Measurements from ENCODE around the gene PARD3.

Gene PARD3

GRCh38 chr10:34475274-34475646 is 339.8 kb downstream of the PARD3 start:
- Histone ChIP-seq H3K9me3 (ENCODE audit: control extremely low read depth in 1 of 5, control insufficient read depth in 4 of 5, insufficient read depth in 2 of 5, low read depth in 1 of 5, low read length in 4 of 5) (no peaks in the 10 kb centered on the region), H3K4me3 (ENCODE audit: control insufficient read depth in 1 of 7, extremely low read depth in 1 of 7, insufficient read depth in 4 of 7, low read depth in 2 of 7, low read length in 6 of 7) (no peak overlapping the region), H3K27ac (ENCODE audit: insufficient read depth in 1 of 2, low read depth in 1 of 2, low read length in 2 of 2, poor library complexity in 1 of 2, severe bottlenecking in 2 of 2) (no peak overlapping the region), H3K36me3 (ENCODE audit: control insufficient read depth in 4 of 4, insufficient read depth in 4 of 4, low read length in 3 of 4) (no peaks in the 10 kb centered on the region), H3K4me1 (ENCODE audit: control extremely low read depth in 1 of 4, control insufficient read depth in 4 of 4, insufficient read depth in 4 of 4, low read length in 3 of 4) (no peaks in the 10 kb centered on the region), H3K27me3 (replicated peaks in 2 of 5; ENCODE audit: control insufficient read depth in 4 of 5, insufficient read depth in 5 of 5, low read length in 4 of 5) (no peaks in the 10 kb centered on the region)
- no CpG with 5 or more reads among the region's 2 CpGs for WGBS (ENCODE audit: insufficient coverage)
- ChIA-PET POLR2A (no interaction called here), CTCF (no interaction called here)
- DNase-seq: no peak

GRCh38 chr10:34474555-34475273 is 340.4 kb downstream of the PARD3 start:
- 90% methylated on average over 3 of the region's 5 CpGs for WGBS (ENCODE audit: insufficient coverage)
- Histone ChIP-seq H3K27ac (ENCODE audit: insufficient read depth in 1 of 2, low read depth in 1 of 2, low read length in 2 of 2, poor library complexity in 1 of 2, severe bottlenecking in 2 of 2) (no peak overlapping the region), H3K4me3 (ENCODE audit: control insufficient read depth in 1 of 7, extremely low read depth in 1 of 7, insufficient read depth in 4 of 7, low read depth in 2 of 7, low read length in 6 of 7) (no peak overlapping the region), H3K27me3 (replicated peaks in 2 of 5; ENCODE audit: control insufficient read depth in 4 of 5, insufficient read depth in 5 of 5, low read length in 4 of 5) (no peaks in the 10 kb centered on the region), H3K9me3 (ENCODE audit: control extremely low read depth in 1 of 5, control insufficient read depth in 4 of 5, insufficient read depth in 2 of 5, low read depth in 1 of 5, low read length in 4 of 5) (no peaks in the 10 kb centered on the region), H3K36me3 (ENCODE audit: control insufficient read depth in 4 of 4, insufficient read depth in 4 of 4, low read length in 3 of 4) (no peaks in the 10 kb centered on the region), H3K4me1 (ENCODE audit: control extremely low read depth in 1 of 4, control insufficient read depth in 4 of 4, insufficient read depth in 4 of 4, low read length in 3 of 4) (no peaks in the 10 kb centered on the region)
- ChIA-PET POLR2A (no interaction called here), CTCF (no interaction called here)
- no peak for DNase-seq

- no peak overlapping the region for H3K4me3 ChIP-seq (ENCODE audit: control insufficient read depth in 1 of 7, extremely low read depth in 1 of 7, insufficient read depth in 4 of 7, low read depth in 2 of 7, low read length in 6 of 7)
- no peaks in the 10 kb centered on the region for H3K4me1 ChIP-seq (ENCODE audit: control extremely low read depth in 1 of 4, control insufficient read depth in 4 of 4, insufficient read depth in 4 of 4, low read length in 3 of 4)
- H3K9me3 ChIP-seq (ENCODE audit: control extremely low read depth in 1 of 5, control insufficient read depth in 4 of 5, insufficient read depth in 2 of 5, low read depth in 1 of 5, low read length in 4 of 5): no peaks in the 10 kb centered on the region
- no peaks in the 10 kb centered on the region for H3K27me3 ChIP-seq (replicated peaks in 2 of 5; ENCODE audit: control insufficient read depth in 4 of 5, insufficient read depth in 5 of 5, low read length in 4 of 5)
- no CpG with 5 or more reads among the region's 2 CpGs for WGBS (ENCODE audit: insufficient coverage)
- ChIA-PET CTCF (no interaction called here), POLR2A (no interaction called here)
- H3K36me3 ChIP-seq (ENCODE audit: control insufficient read depth in 4 of 4, insufficient read depth in 4 of 4, low read length in 3 of 4): no peaks in the 10 kb centered on the region
- DNase-seq: no peak
- H3K27ac ChIP-seq (ENCODE audit: insufficient read depth in 1 of 2, low read depth in 1 of 2, low read length in 2 of 2, poor library complexity in 1 of 2, severe bottlenecking in 2 of 2): no peak overlapping the region
These were observed 341.1 kb downstream of the PARD3 start for GRCh38 chr10:34474009-34474376.

GRCh38 chr10:34473174-34474008 is 341.7 kb downstream of the PARD3 start:
- Histone ChIP-seq H3K27ac (ENCODE audit: insufficient read depth in 1 of 2, low read depth in 1 of 2, low read length in 2 of 2, poor library complexity in 1 of 2, severe bottlenecking in 2 of 2) (no peak overlapping the region), H3K27me3 (replicated peaks in 2 of 5; ENCODE audit: control insufficient read depth in 4 of 5, insufficient read depth in 5 of 5, low read length in 4 of 5) (no peaks in the 10 kb centered on the region), H3K9me3 (ENCODE audit: control extremely low read depth in 1 of 5, control insufficient read depth in 4 of 5, insufficient read depth in 2 of 5, low read depth in 1 of 5, low read length in 4 of 5) (no peaks in the 10 kb centered on the region), H3K4me3 (ENCODE audit: control insufficient read depth in 1 of 7, extremely low read depth in 1 of 7, insufficient read depth in 4 of 7, low read depth in 2 of 7, low read length in 6 of 7) (no peak overlapping the region), H3K36me3 (ENCODE audit: control insufficient read depth in 4 of 4, insufficient read depth in 4 of 4, low read length in 3 of 4) (no peaks in the 10 kb centered on the region), H3K4me1 (ENCODE audit: control extremely low read depth in 1 of 4, control insufficient read depth in 4 of 4, insufficient read depth in 4 of 4, low read length in 3 of 4) (no peaks in the 10 kb centered on the region)
- no peak for DNase-seq
- WGBS (ENCODE audit: insufficient coverage): 93% methylated on average over 6 of the region's 7 CpGs
- ChIA-PET POLR2A (no interaction called here), CTCF (no interaction called here)

- ChIA-PET CTCF (no interaction called here), POLR2A (no interaction called here)
- Histone ChIP-seq H3K27me3 (replicated peaks in 2 of 5; ENCODE audit: control insufficient read depth in 4 of 5, insufficient read depth in 5 of 5, low read length in 4 of 5) (no peaks in the 10 kb centered on the region), H3K4me1 (ENCODE audit: control extremely low read depth in 1 of 4, control insufficient read depth in 4 of 4, insufficient read depth in 4 of 4, low read length in 3 of 4) (no peaks in the 10 kb centered on the region), H3K36me3 (ENCODE audit: control insufficient read depth in 4 of 4, insufficient read depth in 4 of 4, low read length in 3 of 4) (no peaks in the 10 kb centered on the region), H3K9me3 (ENCODE audit: control extremely low read depth in 1 of 5, control insufficient read depth in 4 of 5, insufficient read depth in 2 of 5, low read depth in 1 of 5, low read length in 4 of 5) (no peaks in the 10 kb centered on the region), H3K27ac (ENCODE audit: insufficient read depth in 1 of 2, low read depth in 1 of 2, low read length in 2 of 2, poor library complexity in 1 of 2, severe bottlenecking in 2 of 2) (no peak overlapping the region), H3K4me3 (ENCODE audit: control insufficient read depth in 1 of 7, extremely low read depth in 1 of 7, insufficient read depth in 4 of 7, low read depth in 2 of 7, low read length in 6 of 7) (no peak overlapping the region)
- DNase-seq: no peak
- WGBS (ENCODE audit: insufficient coverage): 100% methylated on average over 4 of the region's 5 CpGs
These were observed 344.8 kb downstream of the PARD3 start for GRCh38 chr10:34470307-34470706.

- no peaks in the 10 kb centered on the region for H3K27me3 ChIP-seq (replicated peaks in 2 of 5; ENCODE audit: control insufficient read depth in 4 of 5, insufficient read depth in 5 of 5, low read length in 4 of 5)
- no peaks in the 10 kb centered on the region for H3K4me1 ChIP-seq (ENCODE audit: control extremely low read depth in 1 of 4, control insufficient read depth in 4 of 4, insufficient read depth in 4 of 4, low read length in 3 of 4)
- H3K27ac ChIP-seq (ENCODE audit: insufficient read depth in 1 of 2, low read depth in 1 of 2, low read length in 2 of 2, poor library complexity in 1 of 2, severe bottlenecking in 2 of 2): no peak overlapping the region
- ChIA-PET CTCF (no interaction called here), POLR2A (no interaction called here)
- no peak for DNase-seq
- WGBS (ENCODE audit: insufficient coverage): no CpG with 5 or more reads among the region's 2 CpGs
- H3K9me3 ChIP-seq (ENCODE audit: control extremely low read depth in 1 of 5, control insufficient read depth in 4 of 5, insufficient read depth in 2 of 5, low read depth in 1 of 5, low read length in 4 of 5): no peaks in the 10 kb centered on the region
- H3K36me3 ChIP-seq (ENCODE audit: control insufficient read depth in 4 of 4, insufficient read depth in 4 of 4, low read length in 3 of 4): no peaks in the 10 kb centered on the region
- no peak overlapping the region for H3K4me3 ChIP-seq (ENCODE audit: control insufficient read depth in 1 of 7, extremely low read depth in 1 of 7, insufficient read depth in 4 of 7, low read depth in 2 of 7, low read length in 6 of 7)
These were observed 345.6 kb downstream of the PARD3 start for GRCh38 chr10:34469446-34469845.

- Histone ChIP-seq H3K9me3 (ENCODE audit: control extremely low read depth in 1 of 5, control insufficient read depth in 4 of 5, insufficient read depth in 2 of 5, low read depth in 1 of 5, low read length in 4 of 5) (no peaks in the 10 kb centered on the region), H3K4me3 (ENCODE audit: control insufficient read depth in 1 of 7, extremely low read depth in 1 of 7, insufficient read depth in 4 of 7, low read depth in 2 of 7, low read length in 6 of 7) (no peak overlapping the region), H3K36me3 (ENCODE audit: control insufficient read depth in 4 of 4, insufficient read depth in 4 of 4, low read length in 3 of 4) (no peaks in the 10 kb centered on the region), H3K4me1 (ENCODE audit: control extremely low read depth in 1 of 4, control insufficient read depth in 4 of 4, insufficient read depth in 4 of 4, low read length in 3 of 4) (no peaks in the 10 kb centered on the region), H3K27me3 (replicated peaks in 2 of 5; ENCODE audit: control insufficient read depth in 4 of 5, insufficient read depth in 5 of 5, low read length in 4 of 5) (no peaks in the 10 kb centered on the region), H3K27ac (ENCODE audit: insufficient read depth in 1 of 2, low read depth in 1 of 2, low read length in 2 of 2, poor library complexity in 1 of 2, severe bottlenecking in 2 of 2) (no peak overlapping the region)
- ChIA-PET POLR2A (interaction anchor here (0.6 to 0.8 kb wide), 2 partner anchors 430 to 1303 kb away, joined by 3 to 4 read pairs; no protein-coding TSS in a partner anchor), CTCF (no interaction called here)
- WGBS (ENCODE audit: insufficient coverage): 100% methylated on average over 2 of the region's 2 CpGs
- DNase-seq: no peak
These were observed 347.2 kb downstream of the PARD3 start for GRCh38 chr10:34467902-34468301.
